OCI-LY7 (cell line): ENCODE results near the gene BBS9.

Experiments used
- CTCF ChIP-seq: fragments of 200-600 bp; sonication (generic); conservative IDR thresholded peaks from 2 replicates; pipeline ENCODE4 v1.5.1; 2014; ENCODE audit warnings: mild to moderate bottlenecking, antibody characterized with exemption, low read length, moderate library complexity, mixed read lengths
- EZH2phosphoT487 ChIP-seq: fragments of 200-600 bp; sonication (generic); IDR thresholded peaks from 2 replicates; pipeline ENCODE4 v1.6.1; 2018; ENCODE audit warnings: low read depth, borderline replicate concordance, mild to moderate bottlenecking, mixed run types, antibody characterized with exemption, low read length, moderate library complexity, mixed read lengths

- TF ChIP-seq CTCF, result no peak
- no peak for TF ChIP-seq EZH2phosphoT487
Observed at GRCh38 chr7:33643530-33643929, 514.2 kb downstream of the BBS9 start.
